Neural progenitor cell (in vitro differentiated cells): Measurements from ENCODE around the gene CPN2. TPM values are rescaled to one million over a fixed set of nuclear protein-coding genes. Genes with fewer than 3 reads are reported as not detected.

Source experiments
- DNase-seq: peaks from one replicate; pipeline ENCODE4 v3.0.0-alpha.2; 2016; ENCODE audit warnings: low spot score
- H2AFZ ChIP-seq: fragments of 200-600 bp; sonication (generic); replicated peaks from 2 replicates; pipeline ENCODE4 v1.6.1; 2016; ENCODE audit warnings: antibody characterized with exemption
- H3F3A ChIP-seq: fragments of 200-600 bp; sonication (generic); 2 replicates; pipeline ENCODE4 v1.6.1; 2016; ENCODE audit warnings: antibody characterized with exemption, low read depth
- H3K27ac ChIP-seq: fragments of 200-600 bp; sonication (generic); 2 replicates; pipeline ENCODE4 v1.5.1; 2016; ENCODE audit warnings: mild to moderate bottlenecking
- H3K27me3 ChIP-seq: fragments of 200-600 bp; sonication (generic); 2 replicates; pipeline ENCODE4 v1.6.1; 2016; ENCODE audit warnings: mild to moderate bottlenecking, moderate library complexity
- H3K36me3 ChIP-seq: fragments of 200-600 bp; sonication (generic); 2 replicates; pipeline ENCODE4 v1.5.1; 2016
- H3K4me1 ChIP-seq: fragments of 200-600 bp; sonication (generic); 2 replicates; pipeline ENCODE4 v1.6.1; 2016; ENCODE audit warnings: mixed run types
- H3K4me2 ChIP-seq: fragments of 200-600 bp; sonication (generic); 2 replicates; pipeline ENCODE4 v1.6.1; 2016
- H3K4me3 ChIP-seq: fragments of 200-600 bp; sonication (generic); 2 replicates; pipeline ENCODE4 v1.5.1; 2016
- H3K79me2 ChIP-seq: fragments of 200-600 bp; sonication (generic); 2 replicates; pipeline ENCODE4 v1.6.1; 2016; ENCODE audit warnings: low read depth
- H3K9ac ChIP-seq: fragments of 200-600 bp; sonication (generic); 2 replicates; pipeline ENCODE4 v1.6.1; 2016
- H3K9me3 ChIP-seq: fragments of 200-600 bp; sonication (generic); 2 replicates; pipeline ENCODE4 v1.5.1; 2016; ENCODE audit warnings: low read depth
- H4K20me1 ChIP-seq: fragments of 200-600 bp; sonication (generic); 2 replicates; pipeline ENCODE4 v1.6.1; 2016; ENCODE audit warnings: low read depth
- H3K27ac Mint-ChIP-seq: 3 replicates; pipeline ENCODE4 v1.8.0; 2021; ENCODE audit warnings: mixed read lengths
- H3K27me3 Mint-ChIP-seq: 2 replicates; pipeline ENCODE4 v1.8.0; 2022; ENCODE audit warnings: low read depth, mild to moderate bottlenecking, inconsistent platforms, moderate library complexity, mixed read lengths; ENCODE audit not compliant: insufficient read depth
- H3K36me3 Mint-ChIP-seq: 3 replicates; pipeline ENCODE4 v1.8.0; 2021; ENCODE audit warnings: mixed read lengths
- H3K4me1 Mint-ChIP-seq: 3 replicates; pipeline ENCODE4 v1.8.0; 2021; ENCODE audit warnings: mixed read lengths
- H3K4me3 Mint-ChIP-seq: 3 replicates; pipeline ENCODE4 v1.8.0; 2021; ENCODE audit warnings: mild to moderate bottlenecking, moderate library complexity, mixed read lengths
- H3K9me3 Mint-ChIP-seq: 3 replicates; pipeline ENCODE4 v1.8.0; 2020; ENCODE audit warnings: mixed read lengths
- CTCF ChIP-seq: fragments of 200-600 bp; sonication (generic); IDR thresholded peaks from 2 replicates; pipeline ENCODE4 v1.5.1; 2017; ENCODE audit warnings: antibody characterized with exemption, mild to moderate bottlenecking
- EZH2 ChIP-seq: fragments of 200-600 bp; sonication (generic); IDR thresholded peaks from 2 replicates; pipeline ENCODE4 v1.6.1; 2017; ENCODE audit warnings: antibody characterized with exemption, mild to moderate bottlenecking, moderate library complexity
- EZH2phosphoT487 ChIP-seq: fragments of 200-600 bp; sonication (generic); IDR thresholded peaks from 2 replicates; pipeline ENCODE4 v1.6.1; 2017; ENCODE audit warnings: antibody characterized with exemption
- total RNA-seq: library from RNA; depleted of rRNA; stranded (reverse); fragments of >200 nt; gene quantifications from 2 replicates; pipeline ENCODE4 v1.2.3, GENCODE V29; 2015; ENCODE audit warnings: low replicate concordance

Gene CPN2
- total RNA-seq, 1 donor from 2014 or later, result not detected

GRCh38 chr3:194320744-194321243, 30.3 kb downstream of the CPN2 start:
- Histone ChIP-seq H3K9ac (no peak overlapping the region), H3K4me2 (no peak overlapping the region), H3K4me3 (no peak overlapping the region), H3K9me3 (peaks cover 7% of the 10 kb centered on the region), H4K20me1 (no peaks in the 10 kb centered on the region), H3K79me2 (no peaks in the 10 kb centered on the region), H2AFZ (no peak overlapping the region), H3F3A (peaks cover 24% of the 10 kb centered on the region), H3K4me1 (no peaks in the 10 kb centered on the region), H3K36me3 (no peaks in the 10 kb centered on the region), H3K27ac (no peak overlapping the region), H3K27me3 (peaks cover 15% of the 10 kb centered on the region)
- DNase-seq, result no peak
- peaks cover 3% of the 10 kb centered on the region for H3K36me3 Mint-ChIP-seq
- peaks cover 17% of the 10 kb centered on the region for H3K9me3 Mint-ChIP-seq
- H3K27me3 Mint-ChIP-seq, result peaks cover 9% of the 10 kb centered on the region
- TF ChIP-seq EZH2 (no peak), EZH2phosphoT487 (no peak), CTCF (no peak)
- H3K4me3 Mint-ChIP-seq, result no peak overlapping the region
- H3K27ac Mint-ChIP-seq, result no peak overlapping the region
- peaks cover 6% of the 10 kb centered on the region for H3K4me1 Mint-ChIP-seq

- Mint-ChIP-seq H3K4me1 (peaks cover 9% of the 10 kb centered on the region), H3K4me3 (no peak overlapping the region), H3K9me3 (peaks cover 17% of the 10 kb centered on the region), H3K36me3 (peaks cover 3% of the 10 kb centered on the region), H3K27ac (no peak overlapping the region), H3K27me3 (peaks cover 12% of the 10 kb centered on the region)
- no peak for DNase-seq
- TF ChIP-seq EZH2 (no peak), EZH2phosphoT487 (no peak), CTCF (no peak)
- Histone ChIP-seq H3K27ac (no peak overlapping the region), H3K9ac (no peak overlapping the region), H3K4me3 (no peak overlapping the region), H3K4me2 (no peak overlapping the region), H3K36me3 (no peaks in the 10 kb centered on the region), H3F3A (peaks cover 21% of the 10 kb centered on the region), H2AFZ (no peak overlapping the region), H4K20me1 (no peaks in the 10 kb centered on the region), H3K27me3 (peaks cover 16% of the 10 kb centered on the region), H3K9me3 (peaks cover 7% of the 10 kb centered on the region), H3K79me2 (no peaks in the 10 kb centered on the region), H3K4me1 (peaks cover 3% of the 10 kb centered on the region)
Measured at GRCh38 chr3:194320100-194320499, 31.0 kb downstream of the CPN2 start.

- no peak overlapping the region for H3K4me3 ChIP-seq
- peaks cover 7% of the 10 kb centered on the region for H3K4me1 ChIP-seq
- no peak overlapping the region for H3K27ac ChIP-seq
- DNase-seq, result no peak
- no peaks in the 10 kb centered on the region for H3K79me2 ChIP-seq
- no peaks in the 10 kb centered on the region for H4K20me1 ChIP-seq
- Mint-ChIP-seq H3K27ac (no peak overlapping the region), H3K36me3 (peaks cover 3% of the 10 kb centered on the region), H3K4me1 (peaks cover 18% of the 10 kb centered on the region), H3K9me3 (peaks cover 17% of the 10 kb centered on the region), H3K4me3 (no peak overlapping the region), H3K27me3 (peaks cover 24% of the 10 kb centered on the region)
- no peak overlapping the region for H2AFZ ChIP-seq
- no peaks in the 10 kb centered on the region for H3K36me3 ChIP-seq
- peaks cover 19% of the 10 kb centered on the region for H3F3A ChIP-seq
- H3K4me2 ChIP-seq, result no peak overlapping the region
- no peak for TF ChIP-seq EZH2phosphoT487
- TF ChIP-seq CTCF, result no peak
- TF ChIP-seq EZH2, result no peak
- no peak overlapping the region for H3K9ac ChIP-seq
- peaks cover 7% of the 10 kb centered on the region for H3K9me3 ChIP-seq
- H3K27me3 ChIP-seq, result peaks cover 16% of the 10 kb centered on the region
Measured at GRCh38 chr3:194318511-194319161, 32.5 kb downstream of the CPN2 start.
